Hematopoietic multipotent progenitor cell treated with erythropoietin and hydrocortisone succinate and interleukin-3 and kit ligand, for 15 days (in vitro differentiated cells): ENCODE data around the gene MYL5.
"Not testable (repeated sequence)": the region's sequence is repeated elsewhere in the genome, so short reads cannot be mapped to it uniquely, and the experiment has no call there.

Source experiments
- DNase-seq: peaks from one replicate; pipeline ENCODE4 v3.0.0-alpha.2; 2015; ENCODE audit warnings: low spot score

MYL5 gene

GRCh38 chr4:635851-636627, 38.3 kb upstream of the MYL5 start:
- no peak for DNase-seq

GRCh38 chr4:636628-637159, 37.6 kb upstream of the MYL5 start:
- no peak for DNase-seq

GRCh38 chr4:637536-638280, 36.6 kb upstream of the MYL5 start:
- DNase-seq, result no peak

DNA sequence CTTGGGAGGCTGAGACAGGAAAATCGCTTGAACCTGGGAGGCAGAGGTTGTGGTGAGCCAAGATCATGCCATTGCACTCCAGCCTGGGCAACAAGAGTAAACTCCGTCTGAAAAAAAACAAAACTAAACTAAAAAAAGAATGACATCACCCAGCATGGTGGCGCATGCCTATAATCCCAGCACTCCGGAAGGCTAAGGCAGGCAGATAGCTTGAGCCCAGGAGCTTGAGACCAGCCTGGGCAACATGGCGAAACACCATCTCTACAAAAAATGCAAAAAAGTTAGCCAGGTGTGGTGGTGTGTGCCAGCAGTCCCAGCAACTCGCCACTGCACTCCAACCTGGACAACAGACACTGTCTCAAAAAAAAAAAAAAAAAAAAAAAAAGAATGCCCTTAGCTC, 32.0 kb upstream of the MYL5 start:
- not testable (repeated sequence) for DNase-seq

GRCh38 chr4:646460-646859, 27.9 kb upstream of the MYL5 start:
- no peak for DNase-seq

- DNase-seq, result no peak
Measured at GRCh38 chr4:647481-647880, 26.9 kb upstream of the MYL5 start.

DNA sequence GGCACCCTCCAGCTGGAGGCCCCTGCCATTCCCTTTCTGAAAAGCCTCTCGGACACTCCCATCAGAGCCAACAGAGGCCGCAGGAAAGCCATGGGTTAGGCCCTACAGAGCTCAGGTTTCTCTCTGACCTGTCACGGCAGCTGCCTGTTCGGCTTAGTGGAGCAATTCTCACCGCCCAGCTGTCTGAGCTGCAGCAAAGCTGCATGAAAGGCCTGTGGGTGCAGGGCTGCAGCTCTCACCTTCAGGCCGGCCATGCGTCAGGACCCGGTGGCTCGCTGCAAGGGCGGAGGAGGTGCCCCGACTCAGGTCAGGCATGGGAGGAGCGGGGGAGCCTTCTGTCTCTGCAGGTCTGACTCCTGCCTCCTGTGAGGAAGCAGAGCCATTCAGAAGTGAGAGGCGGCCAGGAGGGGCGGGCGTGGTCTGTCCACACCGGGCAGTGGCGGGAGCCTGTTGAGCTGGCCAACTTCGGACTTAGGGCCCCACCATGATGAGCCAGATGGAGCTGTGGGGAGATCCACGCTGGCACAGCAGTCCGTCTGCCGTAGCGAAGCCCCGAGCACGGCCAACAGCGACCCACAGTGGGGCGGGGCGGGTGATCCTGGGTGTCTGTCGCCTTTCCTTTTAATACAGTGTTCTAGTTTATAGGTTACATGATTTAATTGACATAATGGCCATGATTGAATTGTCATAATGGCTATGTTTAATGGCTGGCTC, 25.6 kb upstream of the MYL5 start:
- DNase-seq, result no peak

GRCh38 chr4:649293-649625, 25.1 kb upstream of the MYL5 start:
- DNase-seq, result no peak

- no peak for DNase-seq
Measured at GRCh38 chr4:649751-650310, 24.5 kb upstream of the MYL5 start.

DNA sequence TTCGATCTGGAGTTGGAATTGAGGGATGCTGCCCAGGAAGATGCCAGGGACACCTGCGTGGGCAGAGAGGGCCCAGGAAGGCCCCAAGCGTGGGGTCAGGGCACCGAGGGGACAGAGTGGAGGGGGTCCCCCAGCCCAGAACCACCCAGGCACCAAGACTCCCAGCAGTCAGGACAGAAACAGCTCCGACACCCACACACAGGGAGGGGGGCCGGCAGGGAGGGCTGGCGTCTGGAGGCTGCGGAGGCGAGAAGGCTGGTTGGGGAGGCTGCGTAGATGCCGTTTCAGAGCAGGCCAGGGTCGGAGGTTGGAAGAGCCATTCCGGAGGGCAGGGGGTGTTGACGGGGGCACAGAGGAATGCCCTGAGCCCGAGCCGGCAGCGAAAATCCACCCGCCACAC, 23.9 kb upstream of the MYL5 start:
- no peak for DNase-seq

GRCh38 chr4:650951-651883, 23.1 kb upstream of the MYL5 start:
- DNase-seq, result no peak

DNA sequence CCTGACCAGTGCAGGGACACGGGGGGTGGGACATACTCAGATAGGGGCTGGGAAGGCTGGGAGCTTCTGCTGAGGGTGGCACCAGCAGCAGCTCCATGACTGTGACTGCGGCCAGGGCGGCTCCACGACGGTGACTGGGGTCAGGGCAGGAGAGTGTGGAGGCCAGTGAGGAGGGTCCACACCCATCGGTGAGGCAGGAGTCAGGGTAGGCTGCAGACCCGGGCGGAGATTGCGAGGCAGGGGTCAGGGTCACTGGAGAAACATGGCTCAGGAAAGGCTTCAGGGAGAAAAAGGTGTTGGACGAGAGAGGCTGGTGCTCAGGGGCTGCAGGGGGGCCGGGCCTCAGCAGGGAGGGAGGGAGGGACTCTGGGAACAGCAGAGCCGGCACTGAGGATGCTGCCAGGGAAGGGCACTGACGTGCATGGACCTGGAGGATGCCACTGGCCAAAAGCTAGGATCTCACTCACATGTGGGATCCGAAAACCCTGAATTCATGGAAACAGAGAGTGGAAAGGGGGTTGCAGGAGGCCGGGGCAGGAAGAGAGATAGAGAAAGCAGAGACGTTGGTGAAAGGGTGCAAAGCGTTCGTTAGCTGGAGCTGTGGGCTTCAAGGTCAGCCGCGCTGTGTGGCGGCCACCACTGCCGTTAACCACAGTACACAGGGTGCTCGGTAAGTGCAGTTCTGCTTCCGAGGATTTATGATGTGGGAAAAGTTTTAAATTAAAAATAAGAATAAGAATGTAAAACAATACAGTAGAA, 22.3 kb upstream of the MYL5 start:
- DNase-seq, result no peak

DNA sequence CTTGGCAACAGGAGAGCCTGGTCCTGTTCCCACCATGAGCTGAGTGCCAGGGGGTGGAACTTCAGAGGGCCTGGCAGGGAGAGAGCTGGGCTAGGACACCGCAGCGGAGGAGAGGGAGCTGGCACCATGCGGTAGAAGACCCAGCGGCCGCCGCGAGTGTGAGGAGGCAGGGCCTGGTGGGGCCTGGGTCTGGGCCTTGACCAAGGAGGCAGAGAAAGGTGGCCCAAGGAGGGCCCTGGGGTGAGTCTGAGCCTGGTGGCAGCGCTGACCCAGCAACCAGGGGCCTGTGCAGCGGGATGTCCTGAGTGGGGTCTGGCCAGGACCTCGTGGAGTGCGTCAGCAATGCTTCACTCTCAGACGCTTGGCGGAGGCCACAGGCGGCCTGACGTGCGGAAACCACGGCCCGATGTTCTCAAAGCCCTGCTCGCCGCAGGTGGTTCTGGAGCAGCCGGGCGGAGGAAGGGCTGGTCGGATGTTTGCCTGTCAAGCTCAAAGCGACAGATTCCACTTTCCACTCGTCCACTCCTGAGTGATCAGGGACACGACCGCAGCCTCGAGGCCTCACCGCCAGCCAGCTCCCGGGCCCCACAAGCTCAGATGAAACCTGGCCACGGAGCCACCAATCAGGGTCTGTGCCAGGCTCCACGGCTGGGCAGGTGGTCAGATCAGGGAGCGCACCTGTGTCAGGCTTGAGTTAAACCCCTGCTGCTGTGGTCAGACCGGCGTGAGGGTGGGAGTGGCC, 21.1 kb upstream of the MYL5 start:
- DNase-seq, result no peak

- no peak for DNase-seq
Measured at GRCh38 chr4:653831-654502, 20.4 kb upstream of the MYL5 start.

DNA sequence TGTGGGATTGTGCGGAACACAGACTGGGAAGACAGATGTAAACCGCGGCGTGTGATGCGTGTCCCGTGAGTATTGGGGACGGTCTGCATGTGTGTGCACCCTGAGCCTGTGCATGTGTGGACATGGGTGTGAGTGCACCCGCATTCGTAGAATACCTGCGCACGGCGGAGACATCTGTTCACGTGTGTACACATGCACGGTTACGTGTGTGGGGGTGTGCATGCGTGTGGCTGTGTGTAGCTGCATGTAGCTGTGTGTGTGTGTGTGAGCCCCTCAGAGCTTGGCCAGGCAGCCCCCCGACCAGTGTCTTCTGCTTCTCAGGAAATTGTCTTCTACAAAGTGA, 19.9 kb upstream of the MYL5 start:
- no peak for DNase-seq

DNA sequence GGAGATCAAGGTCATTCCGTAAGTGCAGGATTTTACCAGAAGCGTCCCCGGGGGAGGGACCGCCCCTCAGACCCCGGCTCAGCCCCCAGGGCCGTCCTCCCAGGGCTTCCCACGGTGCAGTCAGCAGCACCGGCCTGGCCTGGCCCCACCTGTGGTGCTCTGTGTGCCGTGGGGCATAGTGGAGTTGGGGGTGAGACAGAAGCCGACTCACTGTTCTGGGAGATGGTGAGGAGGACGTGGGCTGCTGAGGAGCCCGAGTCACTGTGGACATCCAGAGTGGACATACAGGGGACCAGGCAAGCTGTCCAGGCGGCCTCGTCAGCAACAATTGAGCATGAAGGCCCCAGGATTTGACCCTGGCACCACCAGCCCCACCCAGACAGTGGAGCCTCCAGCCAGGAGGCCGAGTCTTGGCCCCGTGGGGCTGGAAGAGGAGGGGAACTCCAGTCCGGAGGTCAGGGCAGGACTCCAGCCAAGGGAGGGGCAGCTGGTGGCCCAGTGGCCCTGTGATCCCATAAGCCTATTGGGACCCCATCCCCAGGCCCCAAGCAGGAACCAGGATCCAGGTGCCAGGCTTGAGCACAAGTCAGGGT, 19.4 kb upstream of the MYL5 start:
- DNase-seq, result no peak

- DNase-seq, result no peak
Measured at GRCh38 chr4:655464-656151, 18.7 kb upstream of the MYL5 start.
